ENCODE measurements around the gene CHAT. TPM values are rescaled to one million over a fixed set of nuclear protein-coding genes. Genes with fewer than 3 reads are reported as not detected.

CHAT gene
- total RNA-seq, 1 donor from 2014 or later: 0.34 TPM

DNA sequence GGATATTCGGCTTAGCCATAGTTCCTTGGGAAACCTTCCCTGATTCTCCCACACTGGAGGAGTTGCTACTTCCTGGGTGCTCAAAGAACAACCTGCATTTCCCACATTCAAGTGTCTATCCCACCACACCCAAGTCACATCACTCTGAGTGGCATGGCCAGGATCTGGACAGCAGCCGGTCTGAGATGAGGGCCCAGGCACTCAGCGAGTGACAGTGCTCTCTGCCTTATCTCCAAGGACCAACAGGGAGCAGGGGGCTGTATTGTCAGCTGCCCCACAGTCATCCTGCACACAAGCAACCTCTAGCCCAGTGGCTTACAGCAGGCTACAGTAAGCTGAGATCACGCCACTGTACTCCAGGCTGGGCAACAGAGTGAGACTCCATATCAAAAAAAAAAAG lies 19.8 kb upstream of the CHAT start:
- Mint-ChIP-seq H3K9me3 (no peaks in the 10 kb centered on the region), H3K36me3 (no peaks in the 10 kb centered on the region), H3K4me1 (ENCODE audit: unreplicated experiment) (peaks cover 6% of the 10 kb centered on the region), H3K27ac (no peak overlapping the region), H3K27me3 (peaks cover 26% of the 10 kb centered on the region), H3K4me3 (no peak overlapping the region)
- DNase-seq (ENCODE audit: extremely low spot score, unreplicated experiment): no peak
- TF ChIP-seq CTCF (conservative IDR thresholded peaks at IDR 0.05): no peak

GRCh38 chr10:49594594-49594993 lies 19.2 kb upstream of the CHAT start:
- peak; percentile 91 for TF ChIP-seq CTCF (conservative IDR thresholded peaks at IDR 0.05)
- DNase-seq (ENCODE audit: extremely low spot score, unreplicated experiment): no peak
- Mint-ChIP-seq H3K4me3 (peak overlapping the region; percentile 42), H3K9me3 (no peaks in the 10 kb centered on the region), H3K36me3 (no peaks in the 10 kb centered on the region), H3K27ac (no peak overlapping the region), H3K4me1 (ENCODE audit: unreplicated experiment) (peaks cover 6% of the 10 kb centered on the region), H3K27me3 (peaks cover 30% of the 10 kb centered on the region)

DNA sequence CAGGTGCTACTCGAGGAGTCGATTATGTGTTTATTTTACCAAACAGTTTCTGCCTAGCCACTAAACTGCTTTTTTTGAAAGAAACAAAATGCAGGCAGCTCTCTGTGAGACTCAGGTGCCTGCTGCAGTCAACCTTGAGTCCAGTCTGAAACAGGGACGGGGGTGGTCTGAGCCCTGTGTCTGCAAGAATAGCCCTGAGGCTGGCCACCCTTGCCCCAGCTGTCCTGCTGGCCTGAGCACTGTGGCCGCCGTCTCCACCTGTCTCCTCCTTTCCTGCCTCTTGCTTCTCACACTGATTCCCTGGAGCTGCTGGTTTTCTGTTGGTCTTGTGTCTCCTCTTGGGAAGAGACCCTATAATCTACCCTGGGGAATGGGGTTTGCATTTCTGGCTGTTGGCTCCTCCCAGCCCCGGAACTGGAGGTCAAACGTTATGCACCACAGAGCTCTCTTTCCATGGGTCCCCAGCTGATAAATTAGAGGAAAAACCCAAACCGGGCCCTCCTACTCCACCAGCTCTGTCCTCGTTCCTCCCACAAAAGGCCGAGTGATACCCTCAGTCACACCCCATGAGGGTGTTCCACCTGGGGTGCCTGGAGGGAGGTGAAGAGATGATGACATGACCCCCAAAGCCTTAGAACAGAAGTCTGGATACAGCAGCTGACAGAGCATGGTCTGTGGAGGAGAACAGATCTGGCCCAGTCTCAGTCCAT lies 18.7 kb upstream of the CHAT start:
- Mint-ChIP-seq H3K4me1 (ENCODE audit: unreplicated experiment) (peaks cover 6% of the 10 kb centered on the region), H3K27me3 (peaks cover 31% of the 10 kb centered on the region), H3K36me3 (no peaks in the 10 kb centered on the region), H3K9me3 (no peaks in the 10 kb centered on the region), H3K4me3 (no peak overlapping the region), H3K27ac (no peak overlapping the region)
- no peak for TF ChIP-seq CTCF (conservative IDR thresholded peaks at IDR 0.05)
- no peak for DNase-seq (ENCODE audit: extremely low spot score, unreplicated experiment)

DNA sequence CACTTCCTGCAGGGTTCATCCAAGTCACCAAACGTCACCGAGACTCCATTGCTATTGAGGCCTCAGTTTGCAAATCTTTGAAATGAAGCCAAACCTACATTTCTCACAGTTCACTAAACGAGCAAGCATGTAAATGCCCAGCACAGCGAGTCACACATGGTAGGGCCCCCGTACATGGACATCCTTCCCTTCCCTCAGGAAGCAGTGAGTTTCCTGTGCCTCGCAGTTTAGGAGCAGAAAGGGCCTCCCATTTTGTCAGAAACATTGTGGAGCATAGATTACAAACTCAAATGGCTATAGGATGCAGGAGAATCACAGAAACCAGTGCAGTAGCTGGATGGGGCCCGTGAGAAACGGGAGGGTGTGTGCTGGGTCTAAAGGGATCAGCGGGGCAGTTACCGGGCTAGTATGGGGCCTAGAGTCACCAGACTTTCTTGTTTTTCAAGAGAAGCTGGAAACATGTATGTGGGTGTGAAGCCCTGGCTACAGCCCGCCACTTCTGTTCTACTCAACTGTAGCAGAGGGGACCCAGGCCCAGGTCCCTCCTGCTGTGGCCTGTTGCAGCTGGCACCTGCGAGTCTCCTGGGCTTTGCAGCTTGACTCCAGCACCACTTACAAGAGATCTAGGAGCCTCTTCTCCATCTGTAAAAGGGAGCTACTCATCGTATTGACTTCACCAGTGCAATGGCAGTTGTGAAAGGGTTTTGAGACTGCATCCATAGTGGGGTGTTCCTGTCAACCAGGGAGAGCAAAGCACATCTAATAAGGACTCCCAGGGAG lies 17.9 kb upstream of the CHAT start:
- H3K9me3 Mint-ChIP-seq: no peaks in the 10 kb centered on the region
- no peak for DNase-seq (ENCODE audit: extremely low spot score, unreplicated experiment)
- peaks cover 6% of the 10 kb centered on the region for H3K4me1 Mint-ChIP-seq (ENCODE audit: unreplicated experiment)
- no peak overlapping the region for H3K4me3 Mint-ChIP-seq
- peaks cover 37% of the 10 kb centered on the region for H3K27me3 Mint-ChIP-seq
- H3K36me3 Mint-ChIP-seq: no peaks in the 10 kb centered on the region
- TF ChIP-seq CTCF (conservative IDR thresholded peaks at IDR 0.05): no peak
- H3K27ac Mint-ChIP-seq: no peak overlapping the region

- no peak for DNase-seq (ENCODE audit: extremely low spot score, unreplicated experiment)
- H3K27ac Mint-ChIP-seq: no peak overlapping the region
- peaks cover 38% of the 10 kb centered on the region for H3K27me3 Mint-ChIP-seq
- no peak for TF ChIP-seq CTCF (conservative IDR thresholded peaks at IDR 0.05)
- no peaks in the 10 kb centered on the region for H3K36me3 Mint-ChIP-seq
- peaks cover 6% of the 10 kb centered on the region for H3K4me1 Mint-ChIP-seq (ENCODE audit: unreplicated experiment)
- no peak overlapping the region for H3K4me3 Mint-ChIP-seq
- H3K9me3 Mint-ChIP-seq: no peaks in the 10 kb centered on the region
Observed at GRCh38 chr10:49596493-49596809, 17.4 kb upstream of the CHAT start.
